Suprapubic skin (tissue), 4 donors: ENCODE data around the gene DDX31.

Source experiments
- CTCF ChIP-seq, 2 donors: fragments of 200-600 bp in 1 of 2; fragments of 450-650 bp in 1 of 2; sonication (generic) in 1 of 2; IDR thresholded peaks; one replicate each; pipeline ENCODE4 v1.5.1; 2016 to 2019; ENCODE audit warnings: antibody characterized with exemption in 2 of 2, mild to moderate bottlenecking in 1 of 2, moderate library complexity in 1 of 2
- EP300 ChIP-seq: sonication (generic); formaldehyde crosslinking; IDR thresholded peaks from one replicate; pipeline ENCODE4 v1.6.1; 2017; ENCODE audit warnings: antibody characterized with exemption
- POLR2A ChIP-seq, 2 donors: fragments of 450-650 bp; IDR thresholded peaks; one replicate each; pipeline ENCODE4 v1.6.1; 2017; ENCODE audit warnings: antibody characterized with exemption in 2 of 2, mild to moderate bottlenecking in 2 of 2, moderate library complexity in 2 of 2
- POLR2AphosphoS5 ChIP-seq, 3 donors: sonication (generic); formaldehyde crosslinking; IDR thresholded peaks; one replicate each; pipeline ENCODE4 v1.6.1; 2017; ENCODE audit warnings: antibody characterized with exemption in 3 of 3

DNA sequence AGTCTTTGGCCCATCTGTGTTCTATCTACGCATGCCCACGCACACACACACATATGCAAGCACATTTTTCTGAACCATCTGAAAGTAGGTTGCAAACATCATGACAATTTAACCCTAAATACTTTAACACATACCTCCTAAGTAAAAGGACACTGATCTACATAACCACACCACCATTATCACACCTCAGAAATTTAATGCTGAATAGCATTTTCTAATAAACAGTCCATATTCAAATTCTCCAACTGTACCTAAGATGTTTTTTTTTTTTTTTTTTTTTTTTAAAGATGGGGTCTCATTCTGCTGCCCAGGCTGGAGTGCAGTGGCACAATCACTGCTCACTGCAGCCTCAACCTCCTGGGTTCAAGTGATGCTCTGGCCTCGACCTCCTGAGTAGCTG lies 35.5 kb downstream of the DDX31 start:
- TF ChIP-seq POLR2AphosphoS5 (IDR thresholded peaks at IDR 0.05) (no peak), CTCF (IDR thresholded peaks at IDR 0.05) (no peak), POLR2A (IDR thresholded peaks at IDR 0.05) (no peak), EP300 (no peak)
